Lung microvascular endothelial cell (primary cell): ENCODE measurements around the gene PDZD8. TPM values are rescaled to one million over a fixed set of nuclear protein-coding genes. Genes with fewer than 3 reads are reported as not detected.

Experiments used
- total RNA-seq: library from RNA; depleted of rRNA; stranded (reverse); fragments of >200 nt; gene quantifications from 2 replicates; pipeline ENCODE4 v1.2.1, GENCODE V29; 2014

Gene PDZD8
- total RNA-seq, 1 donor from 2014 or later = 13.1 TPM

Other genes with a start within 250 kb of the PDZD8 start
- gene VAX1, start 237.2 kb downstream of the PDZD8 start, total RNA-seq = not detected in 2 replicates
- not detected in 2 replicates for gene KCNK18, start 178.0 kb downstream of the PDZD8 start, total RNA-seq
- gene SLC18A2, start 134.3 kb downstream of the PDZD8 start, total RNA-seq = under 0.01 TPM in 1 of 2 replicates, not detected in the other
- not detected in 2 replicates for gene EMX2, start 167.3 kb upstream of the PDZD8 start, total RNA-seq